ENCODE results near the gene CENPB.

DNA sequence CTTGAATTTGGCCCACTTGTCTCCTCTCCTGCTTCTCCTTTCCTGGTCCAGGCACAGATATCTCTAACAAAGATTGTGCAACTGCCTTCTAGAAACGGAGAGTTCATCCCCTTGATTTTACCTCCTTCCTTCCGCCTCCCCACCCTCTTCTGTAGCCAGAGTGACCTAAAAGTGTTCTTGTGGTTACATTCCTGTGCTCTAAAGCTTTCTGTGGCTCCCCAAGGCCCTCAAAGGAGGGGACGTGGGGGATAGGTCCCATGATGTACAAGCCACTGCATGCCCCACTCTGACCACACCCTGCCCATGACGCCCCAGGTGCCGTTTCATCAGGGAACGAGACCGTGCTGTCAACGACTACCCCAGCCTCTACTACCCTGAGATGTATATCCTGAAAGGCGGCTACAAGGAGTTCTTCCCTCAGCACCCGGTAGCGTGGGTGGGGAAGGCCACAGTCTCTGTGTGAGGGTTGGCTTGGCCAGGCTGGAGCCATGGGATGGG is 17.8 kb upstream of the CENPB start:
- TF ChIP-seq POLR2A (IDR thresholded peaks at IDR 0.05) (no peak), POLR2AphosphoS5 (IDR thresholded peaks at IDR 0.05) (no peak)
